ENCODE results near the gene CACNA1I.

Gene CACNA1I

GRCh38 chr22:39600491-39601179, 30.1 kb downstream of the CACNA1I start:
- DNase-seq = no peak

DNA sequence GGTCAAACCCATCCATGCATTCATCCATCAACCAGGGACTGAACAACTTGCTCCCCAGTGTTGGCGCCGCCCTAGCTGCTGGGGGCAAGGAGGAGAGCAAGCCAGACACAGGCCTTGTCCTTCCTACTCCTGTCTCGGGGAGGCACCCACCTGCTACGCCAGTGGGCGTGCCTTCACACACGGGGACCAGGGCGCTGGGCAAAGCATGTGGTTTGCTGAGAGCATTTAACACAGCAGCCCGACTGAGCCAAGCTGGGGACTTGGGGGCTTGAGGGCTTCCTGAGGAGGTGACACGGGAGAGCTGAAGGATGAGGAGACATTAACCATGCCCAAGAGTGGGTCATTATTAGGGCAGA, 30.6 kb downstream of the CACNA1I start:
- DNase-seq = no peak

GRCh38 chr22:39603345-39603744, 32.8 kb downstream of the CACNA1I start:
- no peak for DNase-seq

GRCh38 chr22:39610246-39610645, 39.7 kb downstream of the CACNA1I start:
- no peak for DNase-seq

- DNase-seq = no peak
Observed at GRCh38 chr22:39610766-39611165, 40.2 kb downstream of the CACNA1I start.

- DNase-seq = no peak
Observed at GRCh38 chr22:39611360-39611759, 40.8 kb downstream of the CACNA1I start.

GRCh38 chr22:39612811-39613548, 42.4 kb downstream of the CACNA1I start:
- no peak for DNase-seq

DNA sequence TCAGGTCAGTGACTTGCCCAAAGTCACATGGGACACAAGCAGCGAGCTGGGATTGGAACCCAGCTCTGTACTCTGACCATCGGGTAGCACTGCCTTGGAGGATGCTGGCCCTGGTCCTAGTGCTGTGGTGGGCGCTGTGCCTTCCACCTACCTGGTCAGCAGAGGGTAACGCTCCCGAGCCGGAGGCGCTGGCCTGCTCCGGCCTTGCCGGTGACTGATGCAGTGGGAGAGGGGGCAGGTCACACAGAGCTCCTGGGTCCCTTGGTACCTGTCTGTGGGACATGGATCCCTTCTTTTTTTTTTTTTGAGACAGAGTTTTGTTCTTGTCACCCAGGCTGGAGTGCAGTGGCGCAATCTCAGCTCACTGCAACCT, 43.0 kb downstream of the CACNA1I start:
- DNase-seq = no peak

- no peak for DNase-seq
Observed at GRCh38 chr22:39614442-39614841, 43.9 kb downstream of the CACNA1I start.

DNA sequence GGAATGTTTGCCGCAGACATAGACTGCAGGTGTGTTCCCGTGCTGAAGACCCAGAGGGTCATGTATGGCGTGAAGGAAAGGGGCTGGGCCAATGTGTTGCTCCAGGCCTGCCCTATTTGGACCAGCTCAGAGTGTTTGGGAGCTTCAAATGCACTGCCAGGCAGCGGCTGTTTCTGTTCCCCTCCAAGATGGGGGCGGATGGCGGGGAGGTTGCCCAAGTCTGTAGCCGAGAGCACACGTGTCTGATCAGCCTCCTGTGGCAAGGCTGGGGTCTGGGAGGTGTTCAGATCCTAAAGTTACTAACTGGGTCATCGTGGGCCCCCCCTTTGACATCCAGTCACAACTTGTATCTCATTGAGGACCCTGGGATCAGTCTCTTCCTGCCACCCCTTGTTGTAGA, 45.5 kb downstream of the CACNA1I start:
- no peak for DNase-seq

GRCh38 chr22:39616781-39617180, 46.2 kb downstream of the CACNA1I start:
- no peak for DNase-seq

- DNase-seq = no peak
Observed at GRCh38 chr22:39617342-39617741, 46.8 kb downstream of the CACNA1I start.

DNA sequence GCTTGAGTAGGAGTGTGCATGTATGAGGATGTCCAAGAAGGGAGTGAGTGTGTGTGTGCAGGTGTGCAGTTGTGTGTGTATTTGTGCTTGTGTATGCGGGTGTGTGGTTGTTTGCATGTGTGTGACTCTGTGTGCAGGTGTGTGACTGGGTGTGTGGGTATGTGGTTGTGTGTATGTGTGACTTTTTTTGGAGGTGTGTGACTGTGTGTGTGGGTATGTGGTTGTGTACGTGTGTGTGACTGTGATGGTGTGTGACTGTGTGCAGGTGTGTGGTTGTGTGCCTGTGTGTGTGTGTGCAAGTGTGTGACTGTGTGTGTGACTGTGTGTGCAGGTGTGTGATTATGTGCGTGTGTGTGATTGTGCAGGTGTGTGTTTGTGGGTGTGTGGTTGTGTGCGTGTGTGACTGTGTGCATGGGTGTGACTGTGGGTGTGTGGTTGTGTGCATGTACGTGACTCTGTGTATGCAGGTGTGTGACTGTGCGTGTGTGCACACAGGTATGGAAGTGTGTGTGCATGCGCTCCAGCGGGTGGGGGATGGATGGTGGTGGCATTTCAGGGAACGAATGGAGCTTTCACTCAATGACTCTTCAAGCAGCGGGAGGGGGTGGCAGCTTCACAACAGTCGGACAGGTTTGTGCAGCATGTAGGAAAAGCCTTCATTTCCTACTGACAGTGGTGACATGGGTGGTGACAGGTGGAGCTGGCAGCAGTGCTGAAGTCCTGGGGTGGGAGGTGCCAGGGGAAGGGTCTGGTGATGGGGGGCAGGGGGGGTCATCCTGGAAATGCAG, 47.6 kb downstream of the CACNA1I start:
- DNase-seq = no peak

- no peak for DNase-seq
Observed at GRCh38 chr22:39618996-39619530, 48.5 kb downstream of the CACNA1I start.

GRCh38 chr22:39620924-39621690, 50.6 kb downstream of the CACNA1I start:
- no peak for DNase-seq

- DNase-seq = no peak
Observed at GRCh38 chr22:39621826-39622225, 51.3 kb downstream of the CACNA1I start.

DNA sequence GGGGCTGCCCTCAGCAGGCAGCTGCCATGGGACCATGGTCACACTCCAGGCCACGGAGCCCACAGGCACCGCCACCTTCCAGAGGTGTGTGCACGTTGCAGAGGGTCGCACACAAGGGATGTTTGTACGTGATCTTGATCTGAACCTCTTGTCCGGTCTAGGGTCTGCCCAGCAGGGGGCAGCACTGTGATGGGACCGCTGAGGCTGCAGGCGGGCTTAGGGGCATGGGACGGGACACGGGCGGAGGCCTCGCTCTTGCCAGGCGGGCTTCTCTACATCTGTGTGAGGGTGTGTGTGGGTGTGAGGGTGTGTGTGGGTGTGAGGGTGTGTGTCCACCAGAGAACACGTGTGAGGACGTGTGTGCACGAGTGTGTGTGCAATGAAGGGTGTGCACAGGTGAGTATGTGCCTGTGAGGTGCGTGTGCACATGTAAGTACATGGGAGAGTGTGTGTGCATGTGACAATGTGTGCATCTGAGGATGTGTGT, 52.4 kb downstream of the CACNA1I start:
- peak in 1 of 2 experiments; percentile 9 for DNase-seq

- no peak for DNase-seq
Observed at GRCh38 chr22:39623603-39624500, 53.3 kb downstream of the CACNA1I start.

DNA sequence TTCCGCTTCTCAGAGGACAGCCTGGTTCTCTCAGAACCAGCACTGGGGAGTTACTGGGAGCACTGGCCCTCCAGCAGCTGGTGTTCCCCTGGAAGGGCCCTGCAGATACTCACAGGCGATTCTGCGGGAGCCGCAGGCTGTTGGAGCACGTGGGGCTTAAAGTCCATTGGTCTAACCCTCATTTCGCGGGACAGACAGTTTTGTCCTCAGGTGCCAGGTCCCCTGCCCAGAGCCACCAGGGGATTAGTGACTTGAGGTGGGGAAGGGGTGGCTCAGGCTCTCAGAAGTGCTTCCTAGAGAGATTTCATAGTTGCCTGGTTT, 53.9 kb downstream of the CACNA1I start:
- no peak for DNase-seq

DNA sequence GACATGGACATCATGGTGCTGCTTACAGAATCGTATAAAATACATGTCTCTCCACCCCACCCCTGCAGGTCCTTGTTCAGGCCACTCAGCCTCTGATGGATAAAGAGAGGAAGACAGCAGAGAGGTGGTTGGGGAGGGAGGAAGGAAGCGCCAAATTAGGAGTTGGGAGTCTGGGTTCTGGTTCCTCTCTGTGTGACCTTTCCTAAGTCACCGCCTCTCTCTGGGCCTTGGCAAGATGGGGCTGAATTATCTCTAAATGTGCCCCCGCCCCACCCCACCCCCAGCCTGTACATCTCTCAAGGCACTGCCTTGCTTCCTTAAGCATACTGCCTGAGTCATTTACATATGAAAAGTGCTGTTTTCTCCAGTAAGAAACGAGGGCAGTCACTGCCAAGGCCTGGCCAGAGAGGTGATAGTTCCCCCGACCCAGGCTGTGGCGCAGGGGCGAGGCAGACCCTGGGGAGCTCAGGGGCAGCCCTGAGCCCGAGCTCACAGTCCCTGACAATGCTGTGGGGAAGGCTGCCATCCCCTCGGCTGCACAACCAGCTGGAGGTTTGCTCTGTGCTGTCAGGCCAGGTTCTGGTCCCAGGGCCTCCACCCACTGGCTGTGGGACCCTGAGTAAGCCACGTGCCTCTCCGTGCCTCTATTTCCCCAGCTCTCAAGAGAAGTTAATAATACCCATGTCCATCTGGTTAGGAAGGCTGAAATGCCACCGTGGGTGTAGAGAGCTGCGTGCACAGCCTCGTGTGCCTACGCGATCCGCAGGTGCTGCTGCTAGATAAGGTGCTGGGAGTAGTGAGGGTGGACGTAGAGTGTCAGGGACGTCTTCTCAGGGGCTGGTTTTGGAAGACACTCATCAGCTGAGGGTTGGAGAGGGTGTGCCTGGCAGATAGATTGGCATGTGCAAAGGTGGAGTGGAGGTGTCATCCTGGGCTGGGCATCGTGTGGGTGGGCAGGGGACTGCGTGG, 55.3 kb downstream of the CACNA1I start:
- DNase-seq = no peak

DNA sequence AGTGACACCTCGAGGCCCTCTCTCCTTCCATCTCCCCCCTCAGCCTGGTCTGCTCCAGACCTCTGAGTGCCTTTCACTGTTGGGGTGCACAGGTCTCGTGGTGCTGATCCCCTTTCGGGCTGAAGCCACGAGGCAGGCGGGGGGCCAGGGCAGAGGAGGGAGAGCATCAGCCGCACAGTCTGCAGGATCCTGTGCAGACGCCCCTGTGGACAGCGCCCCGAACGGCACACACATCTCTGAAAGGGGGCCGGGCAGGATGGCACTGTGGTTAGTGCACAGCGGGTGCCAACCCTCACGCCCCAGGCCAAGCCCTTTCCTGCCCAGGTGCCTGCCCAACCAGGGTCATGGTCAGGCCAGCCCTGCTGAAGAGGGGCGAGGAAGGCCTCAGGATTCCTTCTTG, 56.7 kb downstream of the CACNA1I start:
- no peak for DNase-seq

All from NCI-H1930 (cell line).